GM19438 (cell line): ENCODE measurements around the gene PDLIM7.

ENCODE experiments used
- ATAC-seq: cut with Tn5 transposase; IDR thresholded peaks from one replicate; pipeline ENCODE4 v1.9.1; 2021; ENCODE audit warnings: low read depth; ENCODE audit not compliant: unreplicated experiment

PDLIM7 gene

DNA sequence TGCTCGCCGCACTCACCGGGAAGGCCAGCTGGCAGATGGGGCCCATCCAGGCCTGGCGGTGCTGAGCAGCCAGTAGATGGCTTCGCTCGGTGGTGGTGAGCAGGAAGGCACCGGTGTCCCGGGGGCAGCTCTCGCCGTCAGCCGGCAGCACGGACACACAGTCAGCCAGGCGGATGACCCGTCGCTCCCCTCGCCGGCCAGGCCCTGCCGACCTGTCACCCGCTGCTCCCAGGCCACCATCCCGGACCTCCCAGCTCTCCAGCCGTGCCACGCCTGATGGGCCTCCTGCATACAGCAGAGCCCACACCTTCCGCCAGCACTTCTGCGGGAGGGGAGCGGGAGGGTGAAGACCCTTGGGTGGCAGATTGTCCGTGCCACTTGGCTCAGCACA, 10.8 kb upstream of the PDLIM7 start:
- ATAC-seq, result peak; percentile 4

GRCh38 chr5:177507596-177508220, 10.3 kb upstream of the PDLIM7 start:
- peak; percentile 18 for ATAC-seq

- no peak for ATAC-seq
Observed at GRCh38 chr5:177507165-177507564, 9.8 kb upstream of the PDLIM7 start.

- no peak for ATAC-seq
Observed at GRCh38 chr5:177505075-177505474, 7.7 kb upstream of the PDLIM7 start.

GRCh38 chr5:177504086-177505056, 7.0 kb upstream of the PDLIM7 start:
- no peak for ATAC-seq

- ATAC-seq, result no peak
Observed at GRCh38 chr5:177503351-177504085, 6.1 kb upstream of the PDLIM7 start.

- ATAC-seq, result no peak
Observed at GRCh38 chr5:177502886-177503285, 5.5 kb upstream of the PDLIM7 start.

GRCh38 chr5:177501874-177502678, 4.7 kb upstream of the PDLIM7 start:
- ATAC-seq, result no peak

DNA sequence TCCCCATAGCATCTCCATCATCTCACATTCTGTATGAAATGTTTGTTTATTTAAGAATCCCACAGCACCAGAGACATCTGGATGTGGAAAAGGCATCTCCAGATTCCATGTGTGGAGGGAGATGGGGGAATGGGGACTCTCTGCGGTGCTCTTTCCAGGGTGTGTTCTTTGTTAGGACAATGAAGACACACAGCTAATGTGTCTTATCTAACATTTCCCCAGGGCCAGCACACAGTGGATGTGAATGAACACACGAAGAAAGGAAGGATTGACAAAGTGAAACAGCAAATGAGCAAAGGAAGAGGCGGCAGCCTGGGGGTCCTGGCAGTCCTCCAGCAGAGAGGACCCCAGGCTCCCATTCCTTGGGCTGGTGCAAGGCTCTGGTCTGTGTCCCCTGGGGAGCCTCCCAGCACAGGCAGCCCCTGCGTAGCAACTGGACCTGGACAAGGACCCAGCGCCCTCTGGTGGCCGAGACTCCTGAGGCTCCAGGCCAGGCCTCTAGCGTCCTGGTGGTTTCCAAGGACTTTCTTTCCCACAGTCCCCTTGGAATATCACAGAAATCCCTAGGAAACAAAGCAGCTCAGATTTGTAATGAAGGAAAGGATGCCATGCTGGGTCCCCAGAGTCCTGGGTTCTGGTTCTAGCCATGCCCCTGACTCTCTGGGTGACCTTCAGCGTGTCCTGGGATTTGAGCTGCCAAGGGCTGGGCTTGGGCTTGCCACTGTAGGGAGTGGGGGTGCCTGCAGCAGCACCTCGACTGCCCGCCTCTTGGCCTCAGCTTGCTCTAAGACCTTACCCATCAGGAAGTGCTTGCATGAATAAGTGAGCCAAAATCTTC, 3.5 kb upstream of the PDLIM7 start:
- no peak for ATAC-seq

DNA sequence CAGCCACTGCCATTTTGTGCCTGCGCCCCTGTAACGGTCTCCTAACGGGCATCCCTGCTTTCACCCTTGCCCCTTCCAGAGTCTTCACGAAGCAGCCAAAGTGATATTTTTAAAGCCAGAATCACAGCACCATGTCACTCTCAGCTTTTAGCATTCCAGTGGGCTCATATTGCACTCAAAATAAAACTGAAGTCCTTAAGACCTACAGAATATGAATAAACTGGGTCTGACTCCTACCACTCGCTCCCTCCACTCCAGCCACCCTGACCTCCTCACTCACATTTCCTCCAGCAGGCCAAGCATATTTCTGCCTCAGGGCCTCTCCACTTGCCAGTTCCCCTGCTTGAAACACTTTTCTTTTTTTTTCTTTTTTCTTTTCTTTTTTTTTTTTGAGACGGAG, 2.4 kb upstream of the PDLIM7 start:
- no peak for ATAC-seq

DNA sequence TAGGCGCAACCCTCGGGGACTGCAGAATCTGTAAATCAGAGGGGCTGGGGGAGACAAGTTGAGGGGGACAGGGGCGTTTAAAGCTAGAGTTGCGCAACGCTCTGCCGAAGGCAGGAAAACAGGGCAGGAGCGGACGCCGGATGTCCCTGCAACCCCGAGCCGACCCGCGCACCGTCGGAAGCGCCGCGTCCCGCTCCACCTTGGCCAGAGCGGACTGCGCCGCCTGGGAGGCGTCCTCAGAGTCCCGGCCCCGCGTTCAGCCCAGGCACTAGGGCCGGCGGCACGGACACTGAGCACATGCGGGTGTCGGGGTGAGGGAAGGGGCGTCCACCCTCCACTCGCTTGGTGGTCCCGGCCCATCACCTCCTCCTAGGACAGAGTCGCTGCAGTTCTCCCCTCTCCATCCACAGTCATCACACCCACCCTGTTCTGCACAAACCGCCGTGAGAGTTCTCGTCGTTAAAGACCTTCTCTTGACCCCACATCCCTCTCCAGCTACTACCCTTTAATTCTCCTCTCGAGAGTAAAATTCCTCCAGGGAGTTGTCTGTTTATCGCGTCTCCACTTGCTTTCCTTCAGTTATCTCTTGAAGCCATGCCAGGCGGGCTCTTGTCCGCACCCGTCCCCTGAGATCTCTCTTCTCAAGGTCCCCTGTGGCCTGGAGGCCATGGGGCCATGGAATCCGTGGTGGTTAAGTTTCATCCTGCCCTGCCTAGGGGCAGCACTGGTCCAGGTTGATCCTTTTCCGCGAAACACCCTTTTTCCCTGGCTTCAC, 796 bp upstream of the PDLIM7 start:
- no peak for ATAC-seq

DNA sequence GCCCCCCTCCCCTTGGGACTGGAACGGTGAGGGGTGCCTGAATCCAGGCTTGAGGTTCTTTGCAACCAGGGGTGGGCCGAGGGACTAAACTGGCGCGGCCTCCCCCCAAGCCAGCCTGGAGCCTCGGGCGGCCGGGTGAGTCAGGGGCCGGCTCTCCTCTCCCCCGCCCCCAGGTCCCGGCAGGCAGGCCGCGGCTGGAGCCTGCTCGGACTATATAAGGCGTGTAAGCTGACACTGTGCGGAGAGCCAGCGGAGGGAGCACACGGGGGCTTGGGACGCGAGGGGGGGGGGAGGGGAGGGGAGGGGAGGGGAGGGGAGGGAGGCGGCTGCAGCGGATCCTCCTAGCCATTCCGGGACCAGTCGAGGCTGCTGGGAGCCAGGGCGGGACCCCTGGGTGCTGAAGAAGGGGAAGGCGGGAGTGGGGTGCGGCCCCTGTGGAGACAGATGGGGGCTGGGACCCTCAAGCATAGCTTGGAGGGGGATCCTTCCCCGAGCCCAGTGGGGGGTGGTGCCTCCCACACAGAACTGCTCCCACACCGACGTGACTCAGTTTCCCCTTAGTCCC, 595 bp downstream of the PDLIM7 start:
- ATAC-seq, result no peak

- no peak for ATAC-seq
Observed at GRCh38 chr5:177496070-177496726, 1.2 kb downstream of the PDLIM7 start.

GRCh38 chr5:177495243-177496060, 2.0 kb downstream of the PDLIM7 start:
- ATAC-seq, result no peak

DNA sequence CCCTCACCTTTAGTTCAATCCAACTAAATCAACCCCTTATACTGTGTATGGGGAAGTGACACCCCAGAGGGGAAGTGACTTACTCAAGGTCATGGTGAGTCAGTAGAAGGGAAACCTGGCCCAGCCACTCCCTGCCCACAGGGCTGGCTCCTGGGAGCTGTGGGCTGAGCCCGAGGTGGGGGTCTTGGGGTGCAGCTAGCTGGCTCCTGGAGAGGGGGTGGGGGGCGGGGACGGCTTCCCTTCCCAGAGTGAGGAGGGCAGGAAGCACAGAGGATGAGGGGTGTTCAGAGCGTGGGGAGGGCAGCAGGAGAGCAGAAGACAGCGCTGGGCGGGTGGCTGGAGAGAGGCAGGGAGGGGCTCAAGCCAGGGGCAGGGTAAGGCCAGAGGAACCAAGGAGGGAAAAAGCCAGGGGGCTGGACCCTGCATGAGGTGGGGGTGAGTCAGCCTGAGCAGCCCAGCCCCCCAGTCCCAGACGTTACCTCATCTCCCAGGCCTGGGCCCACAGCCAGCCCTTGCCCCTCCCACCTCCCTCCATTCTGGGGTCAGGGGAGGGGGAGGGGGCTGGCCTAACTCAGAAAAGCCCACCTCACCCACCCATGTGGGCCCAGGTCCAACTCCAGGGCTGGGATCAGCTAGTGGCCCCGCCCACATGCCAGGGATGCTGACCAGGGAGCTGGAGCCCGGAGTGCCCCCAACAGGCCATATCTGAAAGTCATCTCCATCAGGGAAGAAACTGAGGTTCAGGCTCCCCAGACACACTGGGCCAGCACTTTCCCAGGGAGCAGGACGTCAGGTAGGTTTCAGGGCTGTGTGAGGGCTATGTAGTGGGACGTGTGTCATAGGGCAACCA, 2.8 kb downstream of the PDLIM7 start:
- ATAC-seq, result no peak

DNA sequence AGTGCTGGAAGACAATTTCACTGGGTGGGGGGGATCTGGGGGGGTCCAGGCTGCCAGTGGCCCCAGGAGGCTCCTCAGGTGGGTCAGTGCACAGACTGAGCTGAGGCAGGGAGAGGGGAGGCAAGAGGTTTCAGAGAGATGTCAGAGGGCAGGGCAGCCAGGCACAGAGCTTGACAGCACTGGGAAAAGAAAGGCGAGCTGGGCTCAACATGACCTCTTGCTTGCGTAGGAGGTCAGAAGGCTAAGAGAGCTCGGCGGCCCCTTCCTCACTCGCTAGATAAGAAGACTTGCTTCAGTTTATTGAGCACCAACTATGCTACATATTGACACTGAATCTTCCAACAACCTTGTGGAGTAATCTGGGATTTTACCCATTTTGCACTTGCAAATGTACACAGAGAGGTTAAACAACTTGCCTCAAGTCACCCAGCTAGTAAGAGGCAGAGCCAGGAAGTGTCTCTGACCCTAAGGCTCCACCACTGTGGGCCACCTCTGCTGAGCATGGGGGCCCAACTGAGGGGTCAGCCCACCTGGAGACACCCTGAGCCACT, 3.5 kb downstream of the PDLIM7 start:
- ATAC-seq, result no peak
